Rectal smooth muscle tissue (tissue), 1 donor: ENCODE measurements around the gene UBXN10.
"Not testable (repeated sequence)": the region's sequence is repeated elsewhere in the genome, so short reads cannot be mapped to it uniquely, and the experiment has no call there.

Experiments
- H3K27ac ChIP-seq: one replicate; pipeline ENCODE4 v1.7.0; 2013; ENCODE audit warnings: low read depth, low read length, inconsistent platforms
- H3K27me3 ChIP-seq: one replicate; pipeline ENCODE4 v1.7.0; 2013; ENCODE audit warnings: low read length; ENCODE audit not compliant: control insufficient read depth, insufficient read depth
- H3K36me3 ChIP-seq: one replicate; pipeline ENCODE4 v1.7.0; 2013; ENCODE audit warnings: low read length; ENCODE audit not compliant: control insufficient read depth, insufficient read depth
- H3K4me1 ChIP-seq: one replicate; pipeline ENCODE4 v1.7.0; 2013; ENCODE audit warnings: low read length; ENCODE audit not compliant: control insufficient read depth, insufficient read depth
- H3K4me3 ChIP-seq: one replicate; pipeline ENCODE4 v1.7.0; 2013; ENCODE audit warnings: low read length
- H3K9ac ChIP-seq: one replicate; pipeline ENCODE4 v1.7.0; 2013; ENCODE audit warnings: low read length

The UBXN10 gene

DNA sequence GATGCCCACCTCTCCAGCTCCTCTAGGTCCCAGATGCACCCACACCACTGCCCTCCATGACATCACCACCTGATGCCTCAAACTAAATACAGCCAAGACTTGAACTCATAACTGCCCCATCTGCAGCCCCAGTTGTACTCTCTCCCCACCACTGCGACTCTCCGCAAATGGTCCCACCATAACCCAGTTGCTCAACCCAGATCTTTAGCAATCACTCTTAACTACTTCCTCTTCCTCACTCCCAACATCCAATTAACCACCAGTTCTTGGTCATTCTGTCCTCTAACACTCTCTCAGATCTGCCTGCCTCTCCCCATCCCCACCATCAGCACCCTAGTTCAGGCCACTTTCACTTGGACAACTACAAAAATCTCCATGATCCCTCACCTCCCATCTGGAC is 37.2 kb downstream of the UBXN10 start:
- Histone ChIP-seq H3K4me1 (no peaks in the 10 kb centered on the region), H3K4me3 (no peak overlapping the region), H3K36me3 (no peaks in the 10 kb centered on the region), H3K27me3 (no peaks in the 10 kb centered on the region), H3K27ac (no peak overlapping the region), H3K9ac (no peak overlapping the region)

DNA sequence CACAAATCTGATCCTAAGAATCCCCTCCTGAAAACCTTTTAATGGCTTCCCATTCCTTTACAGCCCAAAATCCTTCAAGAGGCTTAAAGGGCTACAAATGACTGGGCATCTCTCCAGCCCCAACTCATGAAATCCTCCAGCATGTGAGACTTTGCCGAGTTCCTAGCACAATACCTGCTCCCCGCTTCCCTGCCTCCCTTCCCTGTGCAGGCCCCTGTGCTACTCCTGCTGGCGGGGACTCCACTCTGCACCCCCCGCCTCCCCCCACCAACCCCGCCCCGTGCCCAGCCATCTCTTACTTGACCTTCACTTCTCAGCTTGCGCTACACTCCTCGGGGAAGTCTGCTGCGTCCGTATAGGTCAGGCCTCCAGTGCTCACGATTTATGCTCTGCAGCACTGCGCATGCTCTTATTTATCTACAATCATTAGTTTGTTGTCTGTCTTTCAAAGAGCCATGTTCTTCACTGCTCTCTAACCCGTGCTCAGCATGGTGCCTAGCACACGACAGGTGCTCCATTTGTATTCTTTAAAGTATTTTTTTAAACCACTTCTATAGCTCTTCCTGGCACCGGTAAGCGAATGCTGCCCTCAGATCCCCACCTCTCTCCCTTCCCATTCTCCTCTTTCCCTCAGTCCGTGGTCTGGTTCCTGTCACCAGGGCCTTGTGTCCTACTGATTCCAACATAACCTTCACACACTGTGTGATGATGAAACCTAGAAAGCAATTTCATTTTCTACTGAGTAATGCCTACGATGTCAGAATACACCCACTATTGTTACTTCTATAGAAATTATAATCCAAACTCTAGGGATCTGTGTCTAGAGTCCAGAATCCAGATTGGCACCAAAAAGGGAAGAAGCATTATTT is 37.9 kb downstream of the UBXN10 start:
- no peaks in the 10 kb centered on the region for H3K36me3 ChIP-seq
- H3K4me1 ChIP-seq: no peaks in the 10 kb centered on the region
- no peak overlapping the region for H3K27ac ChIP-seq
- H3K9ac ChIP-seq: no peak overlapping the region
- H3K27me3 ChIP-seq: no peaks in the 10 kb centered on the region
- H3K4me3 ChIP-seq: no peak overlapping the region

- no peak overlapping the region for H3K27ac ChIP-seq
- H3K4me3 ChIP-seq: no peak overlapping the region
- no peaks in the 10 kb centered on the region for H3K36me3 ChIP-seq
- no peak overlapping the region for H3K9ac ChIP-seq
- no peaks in the 10 kb centered on the region for H3K4me1 ChIP-seq
- no peaks in the 10 kb centered on the region for H3K27me3 ChIP-seq
These were observed 38.6 kb downstream of the UBXN10 start for GRCh38 chr1:20224546-20224945.

DNA sequence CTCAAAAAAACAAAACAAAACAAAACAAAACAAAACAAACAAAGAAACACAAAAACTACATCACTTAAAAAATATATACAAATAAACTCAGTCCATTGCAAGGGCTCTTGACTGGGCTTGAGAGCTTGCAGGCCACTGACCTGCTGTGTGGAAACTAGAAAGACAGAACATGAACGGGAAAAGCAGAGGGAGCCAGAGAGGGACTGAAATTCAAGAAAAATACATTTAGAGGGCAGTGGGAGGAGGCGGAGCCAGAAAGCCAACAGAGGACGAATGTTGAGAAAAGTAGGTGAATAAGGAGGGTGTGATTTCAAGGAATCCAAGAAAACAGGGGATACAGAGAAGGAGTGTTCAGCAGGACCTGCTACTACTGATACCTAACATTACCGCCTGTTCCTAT is 41.8 kb downstream of the UBXN10 start:
- H3K9ac ChIP-seq: no peak overlapping the region
- no peaks in the 10 kb centered on the region for H3K27me3 ChIP-seq
- no peak overlapping the region for H3K4me3 ChIP-seq
- no peaks in the 10 kb centered on the region for H3K4me1 ChIP-seq
- H3K36me3 ChIP-seq: no peaks in the 10 kb centered on the region
- no peak overlapping the region for H3K27ac ChIP-seq

DNA sequence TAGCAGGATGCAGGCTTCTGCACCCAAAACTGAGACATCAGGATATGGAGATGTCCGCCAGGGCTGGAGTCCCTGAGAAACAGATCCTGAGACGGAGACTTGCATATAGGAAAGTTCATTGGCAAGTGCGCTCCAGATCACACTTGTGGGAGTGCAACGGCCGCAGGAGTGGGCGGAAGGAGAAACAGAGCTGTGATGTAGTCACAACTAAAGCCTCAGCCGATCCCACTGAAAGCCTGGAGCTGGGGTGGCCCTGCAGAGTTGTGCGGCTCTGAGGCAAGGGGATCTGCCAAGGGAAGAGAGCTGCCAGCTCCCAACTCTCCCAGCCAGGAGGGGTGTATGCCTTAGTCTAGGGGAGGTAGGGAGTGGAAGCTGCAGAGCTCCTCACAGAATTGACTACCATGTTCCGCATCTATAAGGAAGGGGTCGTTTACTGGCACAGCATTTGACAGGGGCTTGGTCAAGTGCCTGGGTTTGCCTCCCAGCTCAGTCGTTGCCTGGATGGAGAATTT is 42.5 kb downstream of the UBXN10 start:
- Histone ChIP-seq H3K36me3 (no peaks in the 10 kb centered on the region), H3K4me1 (no peaks in the 10 kb centered on the region), H3K4me3 (no peak overlapping the region), H3K27me3 (no peaks in the 10 kb centered on the region), H3K9ac (no peak overlapping the region), H3K27ac (no peak overlapping the region)

GRCh38 chr1:20229171-20229570 is 43.3 kb downstream of the UBXN10 start:
- no peak overlapping the region for H3K4me3 ChIP-seq
- no peaks in the 10 kb centered on the region for H3K36me3 ChIP-seq
- no peak overlapping the region for H3K9ac ChIP-seq
- H3K4me1 ChIP-seq: no peaks in the 10 kb centered on the region
- H3K27me3 ChIP-seq: peaks cover 4% of the 10 kb centered on the region
- no peak overlapping the region for H3K27ac ChIP-seq

DNA sequence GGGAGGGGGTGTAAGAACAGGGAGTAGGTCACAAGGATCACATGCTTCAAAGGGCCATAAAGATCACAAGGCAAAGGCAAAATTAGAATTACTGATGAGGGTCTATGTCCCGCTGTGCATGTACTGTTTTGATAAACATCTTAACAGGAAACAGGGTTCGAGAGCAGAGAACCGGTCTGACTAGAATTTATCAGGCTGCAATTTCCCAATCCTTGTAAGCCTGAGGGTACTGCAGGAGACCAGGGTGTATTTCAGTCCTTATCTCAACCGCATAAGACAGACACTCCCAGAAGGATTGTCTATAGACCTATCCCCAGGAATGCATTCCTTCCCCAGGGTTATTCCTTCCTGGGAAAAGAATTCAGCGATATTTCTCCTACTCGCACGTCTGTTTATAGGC is 46.7 kb downstream of the UBXN10 start:
- not testable (repeated sequence) for H3K27ac ChIP-seq, H3K4me3 ChIP-seq, H3K36me3 ChIP-seq, H3K27me3 ChIP-seq, H3K4me1 ChIP-seq, H3K9ac ChIP-seq

DNA sequence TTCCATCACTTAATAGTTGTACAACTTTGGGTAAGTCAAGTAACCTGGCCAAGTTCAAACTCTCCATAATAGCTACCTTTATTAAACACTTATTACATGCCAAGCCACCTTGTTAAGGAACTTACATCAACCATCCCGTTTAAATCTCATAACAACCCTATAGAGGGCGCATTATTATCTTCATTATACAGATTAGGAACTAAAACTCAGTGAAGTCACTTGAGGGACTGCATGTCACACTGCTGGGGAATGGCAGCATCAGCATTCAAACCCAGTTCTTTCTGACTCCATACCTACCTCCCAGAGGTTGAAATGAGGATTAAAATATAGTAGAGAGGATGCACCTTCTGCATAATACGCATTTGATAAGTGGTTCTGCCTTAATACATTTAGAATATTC is 47.5 kb downstream of the UBXN10 start:
- peaks cover 4% of the 10 kb centered on the region for H3K27me3 ChIP-seq
- H3K9ac ChIP-seq: no peak overlapping the region
- H3K4me1 ChIP-seq: no peaks in the 10 kb centered on the region
- no peak overlapping the region for H3K4me3 ChIP-seq
- no peak overlapping the region for H3K27ac ChIP-seq
- no peaks in the 10 kb centered on the region for H3K36me3 ChIP-seq

DNA sequence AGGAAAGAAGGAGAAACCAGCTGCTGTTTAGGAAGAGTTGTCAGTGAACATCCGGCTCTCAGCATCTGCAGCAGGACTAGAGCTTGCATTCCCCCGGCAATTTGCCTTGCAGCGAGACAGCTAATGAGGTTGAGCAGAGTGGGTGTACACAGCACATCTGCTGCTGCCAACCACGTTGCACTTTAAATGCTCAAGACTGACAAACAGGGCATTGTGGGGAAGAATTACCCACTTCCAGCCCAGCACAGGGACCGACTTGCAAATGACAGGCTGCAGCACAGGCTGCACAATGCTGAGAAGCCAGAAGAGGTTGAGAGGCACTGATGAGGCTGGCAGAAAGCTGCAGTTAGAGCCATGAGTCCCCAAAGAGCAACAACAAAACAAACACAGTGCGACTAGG is 48.0 kb downstream of the UBXN10 start:
- H3K27me3 ChIP-seq: peaks cover 4% of the 10 kb centered on the region

GRCh38 chr1:20234788-20235535 is 49.1 kb downstream of the UBXN10 start:
- H3K36me3 ChIP-seq: no peaks in the 10 kb centered on the region
- H3K27ac ChIP-seq: no peak overlapping the region
- no peaks in the 10 kb centered on the region for H3K4me1 ChIP-seq
- H3K27me3 ChIP-seq: peaks cover 4% of the 10 kb centered on the region
- H3K9ac ChIP-seq: no peak overlapping the region
- no peak overlapping the region for H3K4me3 ChIP-seq

More for the DNA sequence above, 48.0 kb downstream of the UBXN10 start:
- Histone ChIP-seq H3K4me1 (no peaks in the 10 kb centered on the region), H3K4me3 (no peak overlapping the region), H3K9ac (no peak overlapping the region), H3K36me3 (no peaks in the 10 kb centered on the region), H3K27ac (no peak overlapping the region)

- Histone ChIP-seq H3K4me1 (no peaks in the 10 kb centered on the region), H3K27ac (no peak overlapping the region), H3K27me3 (peaks cover 4% of the 10 kb centered on the region), H3K36me3 (no peaks in the 10 kb centered on the region), H3K4me3 (no peak overlapping the region), H3K9ac (no peak overlapping the region)
These were observed 51.8 kb downstream of the UBXN10 start for GRCh38 chr1:20237646-20238045.

DNA sequence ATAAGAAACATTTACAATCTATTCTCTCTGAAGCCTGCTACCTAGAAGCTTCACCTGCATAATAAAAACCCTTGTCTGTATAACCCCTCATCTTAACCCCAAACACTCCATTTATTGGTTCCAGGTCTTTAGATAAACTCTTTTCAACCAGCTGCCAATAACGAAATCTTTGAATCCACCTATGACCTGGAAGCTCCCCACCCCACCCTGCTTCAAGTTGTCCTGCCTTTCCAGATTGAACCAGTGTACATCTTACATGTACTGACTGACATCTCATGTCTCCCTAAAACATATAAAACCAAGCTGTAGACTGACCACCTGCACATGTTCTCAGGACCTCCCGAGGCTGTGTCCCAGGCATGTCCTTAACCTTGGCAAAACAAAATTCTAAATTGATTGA is 54.1 kb downstream of the UBXN10 start:
- H3K27me3 ChIP-seq: no peaks in the 10 kb centered on the region
- H3K4me3 ChIP-seq: no peak overlapping the region
- no peaks in the 10 kb centered on the region for H3K36me3 ChIP-seq
- H3K27ac ChIP-seq: no peak overlapping the region
- H3K4me1 ChIP-seq: no peaks in the 10 kb centered on the region
- no peak overlapping the region for H3K9ac ChIP-seq
